Measurements from ENCODE around the gene ANTXRL. TPM values are rescaled to one million over a fixed set of nuclear protein-coding genes. Genes with fewer than 3 reads are reported as not detected.
"Not testable (repeated sequence)": the region's sequence is repeated elsewhere in the genome, so short reads cannot be mapped to it uniquely, and the experiment has no call there.

The ANTXRL gene
- total RNA-seq, 1 experiment from 2014 or later = not detected

GRCh38 chr10:46267132-46267985 lies 19.4 kb upstream of the ANTXRL start:
- Mint-ChIP-seq H3K4me1 (ENCODE audit: insufficient read depth, unreplicated experiment) (no peaks in the 10 kb centered on the region), H3K36me3 (ENCODE audit: insufficient read depth, unreplicated experiment) (no peaks in the 10 kb centered on the region), H3K9me3 (ENCODE audit: unreplicated experiment) (no peaks in the 10 kb centered on the region), H3K4me3 (ENCODE audit: unreplicated experiment) (no peak overlapping the region), H3K27me3 (ENCODE audit: insufficient read depth, unreplicated experiment) (no peaks in the 10 kb centered on the region), H3K27ac (ENCODE audit: low read depth, unreplicated experiment) (no peak overlapping the region)
- TF ChIP-seq CTCF (IDR thresholded peaks at IDR 0.05; ENCODE audit: unreplicated experiment) = no peak
- BruUV-seq (replicated peaks) = no TSS peak
- intact Hi-C loops (cut with micrococcal nuclease) = no loop called here
- ChIA-PET CTCF (interaction anchor here (1.2 kb wide), 2 partner anchors 21 to 38 kb away, joined by 3 read pairs; no protein-coding TSS in a partner anchor), POLR2A (interaction anchor here (0.6 kb wide), 1 partner anchor 16 kb away, joined by 3 read pairs; no protein-coding TSS in a partner anchor)
- no peak for DNase-seq (ENCODE audit: unreplicated experiment)

- ChIA-PET CTCF (no interaction called here), POLR2A (no interaction called here)
- no peak overlapping the region for H3K4me3 Mint-ChIP-seq (ENCODE audit: unreplicated experiment)
- no peak overlapping the region for H3K27ac Mint-ChIP-seq (ENCODE audit: low read depth, unreplicated experiment)
- H3K4me1 Mint-ChIP-seq (ENCODE audit: insufficient read depth, unreplicated experiment) = no peaks in the 10 kb centered on the region
- H3K9me3 Mint-ChIP-seq (ENCODE audit: unreplicated experiment) = no peaks in the 10 kb centered on the region
- H3K36me3 Mint-ChIP-seq (ENCODE audit: insufficient read depth, unreplicated experiment) = no peaks in the 10 kb centered on the region
- no peak for TF ChIP-seq CTCF (IDR thresholded peaks at IDR 0.05; ENCODE audit: unreplicated experiment)
- intact Hi-C loops (cut with micrococcal nuclease) = no loop called here
- no TSS peak for BruUV-seq (replicated peaks)
- no peak for DNase-seq (ENCODE audit: unreplicated experiment)
- no peaks in the 10 kb centered on the region for H3K27me3 Mint-ChIP-seq (ENCODE audit: insufficient read depth, unreplicated experiment)
These were observed 18.5 kb upstream of the ANTXRL start for GRCh38 chr10:46268076-46268881.

GRCh38 chr10:46269554-46270053 lies 17.2 kb upstream of the ANTXRL start:
- H3K4me3 Mint-ChIP-seq (ENCODE audit: unreplicated experiment); BruUV-seq (replicated peaks); H3K9me3 Mint-ChIP-seq (ENCODE audit: unreplicated experiment); H3K4me1 Mint-ChIP-seq (ENCODE audit: insufficient read depth, unreplicated experiment); POLR2A ChIA-PET; H3K27ac Mint-ChIP-seq (ENCODE audit: low read depth, unreplicated experiment); DNase-seq (ENCODE audit: unreplicated experiment); intact Hi-C loops (cut with micrococcal nuclease); H3K27me3 Mint-ChIP-seq (ENCODE audit: insufficient read depth, unreplicated experiment); H3K36me3 Mint-ChIP-seq (ENCODE audit: insufficient read depth, unreplicated experiment): not testable (repeated sequence)
- CTCF ChIA-PET = interaction anchor here (1.1 kb wide), 1 partner anchor 296 kb away, joined by 3 read pairs; no protein-coding TSS in a partner anchor

GRCh38 chr10:46270086-46270811 lies 16.5 kb upstream of the ANTXRL start:
- intact Hi-C loops (cut with micrococcal nuclease) = no loop called here
- Mint-ChIP-seq H3K9me3 (ENCODE audit: unreplicated experiment) (no peaks in the 10 kb centered on the region), H3K4me3 (ENCODE audit: unreplicated experiment) (no peak overlapping the region), H3K36me3 (ENCODE audit: insufficient read depth, unreplicated experiment) (no peaks in the 10 kb centered on the region), H3K27ac (ENCODE audit: low read depth, unreplicated experiment) (no peak overlapping the region), H3K4me1 (ENCODE audit: insufficient read depth, unreplicated experiment) (no peaks in the 10 kb centered on the region), H3K27me3 (ENCODE audit: insufficient read depth, unreplicated experiment) (no peaks in the 10 kb centered on the region)
- no TSS peak for BruUV-seq (replicated peaks)
- CTCF ChIA-PET = interaction anchor here (1.1 to 1.2 kb wide), 2 partner anchors 41 to 295 kb away, joined by 3 to 5 read pairs; no protein-coding TSS in a partner anchor
- no peak for TF ChIP-seq CTCF (IDR thresholded peaks at IDR 0.05; ENCODE audit: unreplicated experiment)
- DNase-seq (ENCODE audit: unreplicated experiment) = no peak
- POLR2A ChIA-PET = no interaction called here

- H3K27ac Mint-ChIP-seq (ENCODE audit: low read depth, unreplicated experiment); H3K9me3 Mint-ChIP-seq (ENCODE audit: unreplicated experiment); POLR2A ChIA-PET; BruUV-seq (replicated peaks); H3K4me3 Mint-ChIP-seq (ENCODE audit: unreplicated experiment); H3K27me3 Mint-ChIP-seq (ENCODE audit: insufficient read depth, unreplicated experiment); H3K36me3 Mint-ChIP-seq (ENCODE audit: insufficient read depth, unreplicated experiment); DNase-seq (ENCODE audit: unreplicated experiment); H3K4me1 Mint-ChIP-seq (ENCODE audit: insufficient read depth, unreplicated experiment); intact Hi-C loops (cut with micrococcal nuclease): not testable (repeated sequence)
- CTCF ChIA-PET = interaction anchor here (1.2 kb wide), 1 partner anchor 42 kb away, joined by 5 read pairs; no protein-coding TSS in a partner anchor
These were observed 15.8 kb upstream of the ANTXRL start for GRCh38 chr10:46270963-46271530.

GRCh38 chr10:46271795-46272499 lies 14.8 kb upstream of the ANTXRL start:
- intact Hi-C loops (cut with micrococcal nuclease); H3K4me3 Mint-ChIP-seq (ENCODE audit: unreplicated experiment); H3K4me1 Mint-ChIP-seq (ENCODE audit: insufficient read depth, unreplicated experiment); H3K27ac Mint-ChIP-seq (ENCODE audit: low read depth, unreplicated experiment); BruUV-seq (replicated peaks); H3K36me3 Mint-ChIP-seq (ENCODE audit: insufficient read depth, unreplicated experiment); DNase-seq (ENCODE audit: unreplicated experiment); H3K9me3 Mint-ChIP-seq (ENCODE audit: unreplicated experiment); POLR2A ChIA-PET: not testable (repeated sequence)
- CTCF ChIA-PET = interaction anchor here (0.8 kb wide), 1 partner anchor 43 kb away, joined by 3 read pairs; no protein-coding TSS in a partner anchor
- H3K27me3 Mint-ChIP-seq (ENCODE audit: insufficient read depth, unreplicated experiment) = peaks cover 12% of the 10 kb centered on the region

All from MCF 10A (cell line).